ENCODE measurements around the gene PRLH.
"Not testable (repeated sequence)": the region's sequence is repeated elsewhere in the genome, so short reads cannot be mapped to it uniquely, and the experiment has no call there.

Gene PRLH

DNA sequence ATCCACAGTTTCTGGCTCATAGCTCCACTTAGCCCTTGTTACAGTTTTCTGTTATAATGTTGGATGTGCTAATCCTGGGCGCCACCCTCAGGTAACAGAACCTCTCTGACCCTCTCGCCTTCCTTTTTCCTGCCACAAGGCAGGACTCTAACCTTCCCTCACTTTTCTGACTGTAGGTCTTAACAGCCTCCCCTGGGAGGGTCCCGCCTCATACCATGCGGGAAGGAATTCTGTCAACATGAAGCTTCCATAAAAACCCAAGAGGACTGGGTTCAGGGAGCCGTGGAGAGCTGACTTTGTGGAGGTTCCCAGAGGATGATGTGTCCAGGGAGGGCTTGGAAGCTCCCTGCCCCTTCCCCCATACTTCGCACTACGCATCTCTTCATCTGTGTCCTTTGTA lies 36.0 kb downstream of the PRLH start:
- no peak for DNase-seq

- no peak for DNase-seq
These were observed 36.8 kb downstream of the PRLH start for GRCh38 chr2:237603049-237603717.

DNA sequence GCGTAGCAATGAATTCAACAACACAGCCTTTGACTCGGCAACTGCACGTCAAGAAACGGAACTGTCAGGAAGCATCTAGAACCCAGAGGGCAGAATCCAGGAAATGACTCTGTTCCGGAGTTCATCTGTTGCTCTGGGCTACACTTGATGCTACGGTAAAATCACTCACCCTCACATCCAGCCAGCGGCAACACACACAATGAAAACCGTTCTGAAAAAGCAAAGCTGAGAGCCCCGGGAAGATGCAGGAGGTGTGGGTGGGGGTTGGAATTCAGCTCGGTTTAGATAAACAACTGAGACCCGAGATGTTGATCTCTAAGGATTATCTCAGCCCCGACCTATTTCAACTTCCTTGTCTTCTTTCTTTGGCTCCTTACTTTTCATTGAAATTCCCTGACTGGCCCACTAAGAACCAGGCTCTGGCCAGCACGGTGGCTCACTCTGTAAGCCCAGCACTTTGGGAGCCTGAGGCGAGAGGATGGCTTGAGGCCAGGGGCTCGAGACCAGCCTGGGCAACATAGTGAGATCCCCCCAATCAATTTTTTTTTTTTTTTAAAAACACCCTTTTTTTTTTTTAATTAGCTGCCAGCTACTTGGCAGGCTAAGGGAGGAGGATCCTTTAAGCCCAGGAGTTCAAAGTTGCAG lies 37.5 kb downstream of the PRLH start:
- DNase-seq, result no peak

- no peak for DNase-seq
These were observed 38.0 kb downstream of the PRLH start for GRCh38 chr2:237604391-237604790.

GRCh38 chr2:237604960-237605359 lies 38.6 kb downstream of the PRLH start:
- no peak for DNase-seq

DNA sequence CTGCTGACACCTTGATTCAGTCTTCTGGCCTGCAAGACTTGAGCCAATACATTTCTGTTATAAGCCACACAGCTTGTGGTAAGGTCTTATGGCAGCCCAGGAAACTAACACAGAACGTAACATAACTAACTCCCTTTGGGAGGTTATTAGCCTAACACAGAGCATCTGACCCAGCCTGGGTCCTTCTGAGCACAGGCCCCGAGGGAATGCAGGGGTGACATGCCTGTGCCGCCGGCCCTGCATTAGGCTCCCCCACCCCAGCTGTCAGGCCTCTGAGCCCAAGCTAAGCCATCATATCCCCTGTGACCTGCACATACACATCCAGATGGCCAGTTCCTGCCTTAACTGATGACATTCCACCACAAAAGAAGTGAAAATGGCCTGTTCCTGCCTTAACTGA lies 40.1 kb downstream of the PRLH start:
- not testable (repeated sequence) for DNase-seq

- no peak for DNase-seq
These were observed 46.4 kb downstream of the PRLH start for GRCh38 chr2:237612527-237613357.

DNA sequence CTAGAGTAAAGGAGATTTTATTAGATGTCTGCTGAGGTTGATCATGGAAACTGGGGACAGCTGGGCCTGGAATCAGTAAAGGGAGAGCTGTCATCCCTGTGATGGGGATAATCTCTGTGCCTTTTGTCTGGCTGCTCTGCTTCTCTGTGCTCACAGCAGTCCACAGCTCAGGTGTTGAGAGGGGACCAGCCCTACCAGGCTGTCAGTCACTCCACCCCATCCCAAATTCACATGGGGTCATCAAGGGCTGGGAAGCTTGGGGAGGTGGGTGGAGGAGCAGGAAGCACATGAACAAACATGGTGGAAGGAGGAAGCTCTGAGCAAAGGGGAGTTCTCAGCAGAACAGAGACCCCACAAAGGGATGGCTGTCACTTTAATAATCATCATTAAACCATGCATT lies 47.3 kb downstream of the PRLH start:
- no peak for DNase-seq

- DNase-seq, result peak; percentile 37
These were observed 47.9 kb downstream of the PRLH start for GRCh38 chr2:237614151-237614720.

GRCh38 chr2:237615631-237616249 lies 49.4 kb downstream of the PRLH start:
- DNase-seq, result no peak

- DNase-seq, result no peak
These were observed 50.0 kb downstream of the PRLH start for GRCh38 chr2:237616373-237616733.
